Measurements from ENCODE around the gene TIAL1. TPM values are rescaled to one million over a fixed set of nuclear protein-coding genes. Genes with fewer than 3 reads are reported as not detected.

Gene TIAL1
- total RNA-seq, 1 donor from 2014 or later: 176 TPM

DNA sequence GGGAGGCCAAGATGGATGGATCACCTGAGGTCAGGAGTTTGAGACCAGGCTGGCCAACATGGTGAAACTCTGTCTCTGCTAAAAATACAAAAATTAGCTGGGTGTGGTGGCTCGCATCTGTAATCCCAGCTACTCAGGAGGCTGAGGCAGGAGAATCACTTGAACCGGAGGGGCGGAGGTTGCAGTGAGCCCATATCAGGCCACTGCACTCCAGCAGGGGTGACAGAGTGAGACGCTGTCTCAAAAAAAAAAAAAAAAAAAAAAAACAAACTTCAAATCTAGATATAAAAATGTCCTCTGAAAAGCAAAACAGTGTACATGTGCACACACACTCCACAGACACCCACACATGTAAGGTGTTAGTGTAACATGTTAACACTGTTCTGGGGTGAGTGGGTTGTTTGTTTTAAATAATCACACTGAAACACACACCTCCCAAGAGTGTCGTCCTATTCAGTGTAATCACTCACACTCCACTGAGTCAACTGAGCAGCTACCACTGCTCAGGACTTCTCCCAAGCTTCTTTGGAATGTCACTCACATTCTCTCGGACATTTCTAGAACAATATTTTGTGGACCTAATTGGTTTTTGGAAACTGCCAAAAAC is 41.5 kb downstream of the TIAL1 start:
- no peak overlapping the region for H3K27ac Mint-ChIP-seq (ENCODE audit: unreplicated experiment)
- no peak overlapping the region for H3K4me3 Mint-ChIP-seq
- no peaks in the 10 kb centered on the region for H3K9me3 Mint-ChIP-seq
- no peaks in the 10 kb centered on the region for H3K36me3 Mint-ChIP-seq (ENCODE audit: low read depth)
- H3K4me1 Mint-ChIP-seq: no peaks in the 10 kb centered on the region
- DNase-seq (ENCODE audit: low read depth, low spot score): no peak
- no peaks in the 10 kb centered on the region for H3K27me3 Mint-ChIP-seq (ENCODE audit: low read depth)
- TF ChIP-seq, protein P1, sequence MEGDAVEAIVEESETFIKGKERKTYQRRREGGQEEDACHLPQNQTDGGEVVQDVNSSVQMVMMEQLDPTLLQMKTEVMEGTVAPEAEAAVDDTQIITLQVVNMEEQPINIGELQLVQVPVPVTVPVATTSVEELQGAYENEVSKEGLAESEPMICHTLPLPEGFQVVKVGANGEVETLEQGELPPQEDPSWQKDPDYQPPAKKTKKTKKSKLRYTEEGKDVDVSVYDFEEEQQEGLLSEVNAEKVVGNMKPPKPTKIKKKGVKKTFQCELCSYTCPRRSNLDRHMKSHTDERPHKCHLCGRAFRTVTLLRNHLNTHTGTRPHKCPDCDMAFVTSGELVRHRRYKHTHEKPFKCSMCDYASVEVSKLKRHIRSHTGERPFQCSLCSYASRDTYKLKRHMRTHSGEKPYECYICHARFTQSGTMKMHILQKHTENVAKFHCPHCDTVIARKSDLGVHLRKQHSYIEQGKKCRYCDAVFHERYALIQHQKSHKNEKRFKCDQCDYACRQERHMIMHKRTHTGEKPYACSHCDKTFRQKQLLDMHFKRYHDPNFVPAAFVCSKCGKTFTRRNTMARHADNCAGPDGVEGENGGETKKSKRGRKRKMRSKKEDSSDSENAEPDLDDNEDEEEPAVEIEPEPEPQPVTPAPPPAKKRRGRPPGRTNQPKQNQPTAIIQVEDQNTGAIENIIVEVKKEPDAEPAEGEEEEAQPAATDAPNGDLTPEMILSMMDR (conservative IDR thresholded peaks at IDR 0.05): no peak

DNA sequence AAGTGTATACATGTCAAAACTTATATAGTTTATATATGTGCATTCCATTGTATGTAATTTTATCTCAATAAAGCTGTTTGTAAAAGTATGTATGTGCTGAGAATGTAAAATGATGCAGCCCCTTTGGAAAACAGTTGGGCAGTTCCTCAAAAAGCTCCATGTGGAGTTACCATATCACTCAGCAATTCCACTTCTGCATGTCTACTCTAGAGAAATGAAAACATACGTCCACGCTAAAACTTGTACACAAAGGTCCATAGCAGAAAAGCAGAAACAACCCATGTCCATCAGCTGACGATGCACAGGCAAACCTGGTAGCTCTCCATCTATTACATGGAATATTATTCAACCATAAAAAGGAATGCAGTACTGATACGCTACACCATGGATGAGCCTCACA is 45.9 kb downstream of the TIAL1 start:
- Mint-ChIP-seq H3K9me3 (no peaks in the 10 kb centered on the region), H3K36me3 (ENCODE audit: low read depth) (no peaks in the 10 kb centered on the region), H3K27me3 (ENCODE audit: low read depth) (peaks cover 23% of the 10 kb centered on the region), H3K27ac (ENCODE audit: unreplicated experiment) (no peak overlapping the region), H3K4me1 (no peaks in the 10 kb centered on the region), H3K4me3 (no peak overlapping the region)
- TF ChIP-seq, protein P1 (conservative IDR thresholded peaks at IDR 0.05): no peak
- DNase-seq (ENCODE audit: low read depth, low spot score): no peak

DNA sequence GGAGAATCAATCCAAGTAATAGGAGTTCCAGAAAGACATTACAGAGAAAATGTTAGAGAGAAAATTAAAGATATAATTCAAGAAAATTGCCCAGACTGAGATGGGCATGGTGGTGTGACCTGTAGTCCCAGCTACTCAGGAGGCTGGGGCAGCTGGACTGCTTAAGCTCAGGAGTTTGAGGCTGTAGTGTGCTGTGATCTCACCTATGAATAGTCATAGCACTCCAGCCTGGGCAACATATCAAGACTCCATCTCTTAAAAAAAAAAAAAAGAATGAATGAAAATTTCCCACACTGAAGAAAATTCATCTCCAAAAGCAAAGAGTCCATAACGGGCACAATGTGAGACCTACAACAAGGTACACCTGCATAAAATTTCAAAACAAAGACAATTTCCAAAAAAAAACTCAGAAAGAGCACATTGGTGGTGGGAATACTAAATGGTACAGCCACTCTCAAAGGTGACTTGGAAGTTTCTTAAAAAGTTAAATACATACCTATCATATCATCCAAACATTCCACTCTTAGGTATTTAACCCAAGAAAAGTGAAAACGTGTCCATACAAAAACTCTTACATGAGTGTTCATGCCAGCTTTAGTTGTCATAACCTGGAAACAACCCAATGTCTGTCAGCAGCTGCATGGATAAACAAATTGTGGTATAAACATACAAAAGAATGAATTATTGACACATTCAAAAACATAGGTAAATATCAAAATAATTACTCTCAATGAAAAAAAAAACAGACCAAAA is 47.3 kb downstream of the TIAL1 start:
- TF ChIP-seq, protein P1 (conservative IDR thresholded peaks at IDR 0.05): no peak
- H3K27me3 Mint-ChIP-seq (ENCODE audit: low read depth): peaks cover 33% of the 10 kb centered on the region
- H3K4me3 Mint-ChIP-seq: no peak overlapping the region
- H3K27ac Mint-ChIP-seq (ENCODE audit: unreplicated experiment): no peak overlapping the region
- no peaks in the 10 kb centered on the region for H3K9me3 Mint-ChIP-seq
- no peaks in the 10 kb centered on the region for H3K4me1 Mint-ChIP-seq
- no peak for DNase-seq (ENCODE audit: low read depth, low spot score)
- H3K36me3 Mint-ChIP-seq (ENCODE audit: low read depth): no peaks in the 10 kb centered on the region

DNA sequence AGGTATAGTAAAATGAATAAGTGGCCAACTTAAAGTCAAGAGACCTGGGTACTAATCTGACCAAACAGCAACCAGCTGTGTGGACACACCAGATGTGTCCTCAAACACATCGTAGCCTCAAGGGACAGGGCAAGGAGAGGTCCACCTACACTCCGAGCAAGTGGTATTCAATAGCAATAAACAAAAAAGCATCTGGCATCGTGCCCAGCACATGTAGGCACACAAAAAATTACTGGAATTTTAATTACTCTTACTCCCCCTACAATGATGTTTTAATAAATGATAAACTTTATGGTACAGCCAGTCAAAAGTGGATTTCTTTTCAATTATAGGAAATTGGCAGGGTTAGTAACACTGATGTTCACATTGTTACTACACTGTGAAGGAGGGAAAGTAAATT is 50.8 kb downstream of the TIAL1 start:
- DNase-seq (ENCODE audit: low read depth, low spot score): no peak
- TF ChIP-seq, protein P1 (conservative IDR thresholded peaks at IDR 0.05): no peak
- H3K4me1 Mint-ChIP-seq: peaks cover 12% of the 10 kb centered on the region
- peaks cover 55% of the 10 kb centered on the region for H3K27me3 Mint-ChIP-seq (ENCODE audit: low read depth)
- H3K27ac Mint-ChIP-seq (ENCODE audit: unreplicated experiment): no peak overlapping the region
- H3K36me3 Mint-ChIP-seq (ENCODE audit: low read depth): no peaks in the 10 kb centered on the region
- H3K9me3 Mint-ChIP-seq: no peaks in the 10 kb centered on the region
- peak overlapping the region; percentile 17 for H3K4me3 Mint-ChIP-seq

DNA sequence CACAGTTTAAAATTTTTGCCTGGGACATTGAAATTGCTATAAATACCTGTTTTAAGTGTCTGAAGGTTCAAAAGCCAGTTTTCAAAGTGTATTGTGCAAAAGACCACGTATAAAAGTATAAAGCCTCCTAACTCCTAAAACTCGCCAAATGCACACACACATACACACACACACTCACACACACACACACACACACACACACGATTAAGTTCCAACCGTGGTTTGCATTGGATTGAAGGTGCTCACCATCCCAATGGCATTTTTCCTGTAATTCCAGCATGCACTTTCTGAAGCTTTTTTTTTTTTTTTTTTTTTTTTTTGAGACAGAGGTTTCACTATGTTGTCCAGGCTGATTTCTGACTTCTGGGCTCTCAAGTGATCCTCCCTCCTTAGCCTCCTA is 51.5 kb downstream of the TIAL1 start:
- Mint-ChIP-seq H3K27me3 (ENCODE audit: low read depth) (peaks cover 62% of the 10 kb centered on the region), H3K36me3 (ENCODE audit: low read depth) (no peaks in the 10 kb centered on the region), H3K4me1 (peaks cover 12% of the 10 kb centered on the region), H3K4me3 (no peak overlapping the region), H3K9me3 (no peaks in the 10 kb centered on the region), H3K27ac (ENCODE audit: unreplicated experiment) (no peak overlapping the region)
- no peak for DNase-seq (ENCODE audit: low read depth, low spot score)
- TF ChIP-seq, protein P1 (conservative IDR thresholded peaks at IDR 0.05): no peak

All from neural crest cell (in vitro differentiated cells).